Neural progenitor cell (in vitro differentiated cells): ENCODE measurements around the gene TGFB2. TPM values are rescaled to one million over a fixed set of nuclear protein-coding genes. Genes with fewer than 3 reads are reported as not detected.

Experiments
- DNase-seq: peaks from one replicate; pipeline ENCODE4 v3.0.0-alpha.2; 2016; ENCODE audit warnings: low spot score
- H2AFZ ChIP-seq: fragments of 200-600 bp; sonication (generic); replicated peaks from 2 replicates; pipeline ENCODE4 v1.6.1; 2016; ENCODE audit warnings: antibody characterized with exemption
- H3F3A ChIP-seq: fragments of 200-600 bp; sonication (generic); 2 replicates; pipeline ENCODE4 v1.6.1; 2016; ENCODE audit warnings: antibody characterized with exemption, low read depth
- H3K27ac ChIP-seq: fragments of 200-600 bp; sonication (generic); 2 replicates; pipeline ENCODE4 v1.5.1; 2016; ENCODE audit warnings: mild to moderate bottlenecking
- H3K27me3 ChIP-seq: fragments of 200-600 bp; sonication (generic); 2 replicates; pipeline ENCODE4 v1.6.1; 2016; ENCODE audit warnings: mild to moderate bottlenecking, moderate library complexity
- H3K36me3 ChIP-seq: fragments of 200-600 bp; sonication (generic); 2 replicates; pipeline ENCODE4 v1.5.1; 2016
- H3K4me1 ChIP-seq: fragments of 200-600 bp; sonication (generic); 2 replicates; pipeline ENCODE4 v1.6.1; 2016; ENCODE audit warnings: mixed run types
- H3K4me2 ChIP-seq: fragments of 200-600 bp; sonication (generic); 2 replicates; pipeline ENCODE4 v1.6.1; 2016
- H3K4me3 ChIP-seq: fragments of 200-600 bp; sonication (generic); 2 replicates; pipeline ENCODE4 v1.5.1; 2016
- H3K79me2 ChIP-seq: fragments of 200-600 bp; sonication (generic); 2 replicates; pipeline ENCODE4 v1.6.1; 2016; ENCODE audit warnings: low read depth
- H3K9ac ChIP-seq: fragments of 200-600 bp; sonication (generic); 2 replicates; pipeline ENCODE4 v1.6.1; 2016
- H3K9me3 ChIP-seq: fragments of 200-600 bp; sonication (generic); 2 replicates; pipeline ENCODE4 v1.5.1; 2016; ENCODE audit warnings: low read depth
- H4K20me1 ChIP-seq: fragments of 200-600 bp; sonication (generic); 2 replicates; pipeline ENCODE4 v1.6.1; 2016; ENCODE audit warnings: low read depth
- H3K27ac Mint-ChIP-seq: 3 replicates; pipeline ENCODE4 v1.8.0; 2021; ENCODE audit warnings: mixed read lengths
- H3K27me3 Mint-ChIP-seq: 2 replicates; pipeline ENCODE4 v1.8.0; 2022; ENCODE audit warnings: low read depth, mild to moderate bottlenecking, inconsistent platforms, moderate library complexity, mixed read lengths; ENCODE audit not compliant: insufficient read depth
- H3K36me3 Mint-ChIP-seq: 3 replicates; pipeline ENCODE4 v1.8.0; 2021; ENCODE audit warnings: mixed read lengths
- H3K4me1 Mint-ChIP-seq: 3 replicates; pipeline ENCODE4 v1.8.0; 2021; ENCODE audit warnings: mixed read lengths
- H3K4me3 Mint-ChIP-seq: 3 replicates; pipeline ENCODE4 v1.8.0; 2021; ENCODE audit warnings: mild to moderate bottlenecking, moderate library complexity, mixed read lengths
- H3K9me3 Mint-ChIP-seq: 3 replicates; pipeline ENCODE4 v1.8.0; 2020; ENCODE audit warnings: mixed read lengths
- CTCF ChIP-seq: fragments of 200-600 bp; sonication (generic); IDR thresholded peaks from 2 replicates; pipeline ENCODE4 v1.5.1; 2017; ENCODE audit warnings: antibody characterized with exemption, mild to moderate bottlenecking
- EZH2 ChIP-seq: fragments of 200-600 bp; sonication (generic); IDR thresholded peaks from 2 replicates; pipeline ENCODE4 v1.6.1; 2017; ENCODE audit warnings: antibody characterized with exemption, mild to moderate bottlenecking, moderate library complexity
- EZH2phosphoT487 ChIP-seq: fragments of 200-600 bp; sonication (generic); IDR thresholded peaks from 2 replicates; pipeline ENCODE4 v1.6.1; 2017; ENCODE audit warnings: antibody characterized with exemption
- total RNA-seq: library from RNA; depleted of rRNA; stranded (reverse); fragments of >200 nt; gene quantifications from 2 replicates; pipeline ENCODE4 v1.2.3, GENCODE V29; 2015; ENCODE audit warnings: low replicate concordance

The TGFB2 gene
- total RNA-seq, 1 donor from 2014 or later, result 1.9 TPM

GRCh38 chr1:218414060-218414728, 69.1 kb downstream of the TGFB2 start:
- H4K20me1 ChIP-seq, result no peaks in the 10 kb centered on the region
- H3K9ac ChIP-seq, result no peak overlapping the region
- peaks cover 13% of the 10 kb centered on the region for H3K9me3 Mint-ChIP-seq
- H3K4me3 ChIP-seq, result no peak overlapping the region
- no peaks in the 10 kb centered on the region for H3K9me3 ChIP-seq
- no peaks in the 10 kb centered on the region for H3K36me3 ChIP-seq
- no peak for DNase-seq
- H2AFZ ChIP-seq, result no peak overlapping the region
- H3F3A ChIP-seq, result no peaks in the 10 kb centered on the region
- H3K4me3 Mint-ChIP-seq, result no peak overlapping the region
- no peaks in the 10 kb centered on the region for H3K4me1 Mint-ChIP-seq
- no peaks in the 10 kb centered on the region for H3K27me3 ChIP-seq
- TF ChIP-seq EZH2 (no peak), EZH2phosphoT487 (no peak), CTCF (no peak)
- H3K4me2 ChIP-seq, result no peak overlapping the region
- no peaks in the 10 kb centered on the region for H3K79me2 ChIP-seq
- no peaks in the 10 kb centered on the region for H3K36me3 Mint-ChIP-seq
- H3K27ac Mint-ChIP-seq, result no peak overlapping the region
- no peak overlapping the region for H3K27ac ChIP-seq
- H3K27me3 Mint-ChIP-seq, result no peaks in the 10 kb centered on the region
- H3K4me1 ChIP-seq, result no peaks in the 10 kb centered on the region

- H3K4me3 ChIP-seq, result no peak overlapping the region
- DNase-seq, result no peak
- H3K27ac Mint-ChIP-seq, result no peak overlapping the region
- no peaks in the 10 kb centered on the region for H3K4me1 ChIP-seq
- no peak overlapping the region for H3K27ac ChIP-seq
- no peaks in the 10 kb centered on the region for H3F3A ChIP-seq
- no peaks in the 10 kb centered on the region for H4K20me1 ChIP-seq
- H3K27me3 Mint-ChIP-seq, result no peaks in the 10 kb centered on the region
- no peak overlapping the region for H3K4me3 Mint-ChIP-seq
- no peaks in the 10 kb centered on the region for H3K27me3 ChIP-seq
- no peaks in the 10 kb centered on the region for H3K36me3 ChIP-seq
- no peaks in the 10 kb centered on the region for H3K79me2 ChIP-seq
- H3K9me3 ChIP-seq, result no peaks in the 10 kb centered on the region
- H3K36me3 Mint-ChIP-seq, result no peaks in the 10 kb centered on the region
- no peak overlapping the region for H3K9ac ChIP-seq
- H3K4me1 Mint-ChIP-seq, result no peaks in the 10 kb centered on the region
- peaks cover 15% of the 10 kb centered on the region for H3K9me3 Mint-ChIP-seq
- no peak overlapping the region for H3K4me2 ChIP-seq
- no peak overlapping the region for H2AFZ ChIP-seq
- no peak for TF ChIP-seq EZH2
- TF ChIP-seq CTCF, result no peak
- no peak for TF ChIP-seq EZH2phosphoT487
Measured at GRCh38 chr1:218415726-218416125, 70.6 kb downstream of the TGFB2 start.

GRCh38 chr1:218421531-218421930, 76.4 kb downstream of the TGFB2 start:
- Histone ChIP-seq H2AFZ (no peak overlapping the region), H3K4me2 (no peak overlapping the region), H3F3A (no peaks in the 10 kb centered on the region), H4K20me1 (no peaks in the 10 kb centered on the region), H3K9ac (no peak overlapping the region), H3K79me2 (no peaks in the 10 kb centered on the region), H3K4me1 (peaks cover 8% of the 10 kb centered on the region), H3K9me3 (no peaks in the 10 kb centered on the region), H3K27ac (no peak overlapping the region), H3K4me3 (no peak overlapping the region), H3K36me3 (no peaks in the 10 kb centered on the region), H3K27me3 (no peaks in the 10 kb centered on the region)
- Mint-ChIP-seq H3K9me3 (peaks cover 15% of the 10 kb centered on the region), H3K27ac (no peak overlapping the region), H3K27me3 (peaks cover 2% of the 10 kb centered on the region), H3K4me1 (peaks cover 17% of the 10 kb centered on the region), H3K36me3 (no peaks in the 10 kb centered on the region), H3K4me3 (no peak overlapping the region)
- TF ChIP-seq EZH2 (no peak), CTCF (no peak), EZH2phosphoT487 (no peak)
- no peak for DNase-seq
